Pancreas (tissue), 10 donors: ENCODE results near the gene KCNK4. TPM values are rescaled to one million over a fixed set of nuclear protein-coding genes. Genes with fewer than 3 reads are reported as not detected.
A peak's percentile ranks its signal among the peaks of the same experiment; 100 is the strongest.

Experiments
- ATAC-seq, 4 donors: fragments of 200-7000 bp; cut with Tn5 transposase; one replicate each; pipeline versions ENCODE4 v1.8.0 to v1.9.1; 2020; ENCODE audit warnings: mild to moderate bottlenecking in 4 of 4, moderate library complexity in 4 of 4
- DNase-seq, 6 donors: peaks; one replicate each; pipeline ENCODE4 v3.0.0-alpha.2; 2020
- FAIRE-seq: peaks from 2 replicates; lab custom pipeline; 2012; peaks lifted over from hg19 to GRCh38; lab: Jason Lieb, UNC
- H3K27ac ChIP-seq, 4 donors: fragments of 200-600 bp; sonication (generic); 1 replicate in 3 of 4; 2 replicates in 1 of 4; pipeline versions ENCODE4 v1.5.0 to v1.8.0; 2020
- H3K27me3 ChIP-seq, 4 donors: fragments of 200-600 bp; one replicate each; pipeline ENCODE4 v1.8.0; 2021
- H3K36me3 ChIP-seq, 3 donors: fragments of 200-600 bp; sonication (generic) in 1 of 3; one replicate each; pipeline versions ENCODE4 v1.5.0 to v1.8.0; 2020 to 2021
- H3K4me1 ChIP-seq, 3 donors: fragments of 200-600 bp; one replicate each; pipeline ENCODE4 v1.8.0; 2021
- H3K4me3 ChIP-seq, 4 donors: fragments of 200-600 bp; sonication (generic) in 2 of 4; one replicate each; pipeline versions ENCODE4 v1.5.0 to v1.8.0; 2020 to 2021
- H3K9me3 ChIP-seq, 4 donors: fragments of 200-600 bp; one replicate each; pipeline ENCODE4 v1.8.0; 2021
- CTCF ChIP-seq, 4 donors: fragments of 200-600 bp; sonication (generic) in 3 of 4; IDR thresholded peaks; one replicate each; pipeline versions ENCODE4 v1.5.0 to v1.8.0; 2021; ENCODE audit warnings: antibody characterized with exemption in 4 of 4
- whole genome bisulfite sequencing, 2 donors: extraction: QIAGEN DNeasy Blood & Tissue Kit; methylation state at CpG; one replicate each; pipeline ENCODE4 v1.1.7; 2013; 5-methylcytosine and 5-hydroxymethylcytosine counted together
- intact Hi-C, 3 donors: fragments of 100-400 bp; cut with DNase I; formaldehyde crosslinking; loops; one replicate each; pipeline versions ENCODE4 v1.11.1 to v1.14.2; 2022
- polyA plus RNA-seq, 2 donors: library from polyadenylated mRNA; stranded (reverse); fragments of 200-250 nt; gene quantifications; one replicate each; pipeline ENCODE4 v1.2.3, GENCODE V29; 2013
- total RNA-seq, 6 donors: library from RNA; stranded (reverse); fragmentation: NEBNext Ultra II Directional in 4 of 6; extraction: Animal tissue kit (Norgen Biotek cat#: 25700) in 4 of 6; gene quantifications; one replicate each; pipeline versions ENCODE4 v1.2.1 to v1.2.4, GENCODE V29; 2021 to 2023
- donor health status: healthy with polysubstance abuse.
- donor health status: DM: no; HTN: no; CAD: no; lungs with moderate emphysema.
- donor health status: DM: no; HTN: no; CAD: no.
- donor health status: control.
- donor health status: control.
- donor health status: Bipolar disorder and iron deficiency.
- donor health status: DM: yes; HTN: yes; CAD: no.
- donor health status: DM: no; HTN: no; CAD: no.
- donor health status: DM: no; HTN: no; CAD: no.
- donor health status: DM: yes; HTN: yes; CAD: no.

Gene KCNK4
- total and polyA plus RNA-seq, 8 donors: not detected

DNA sequence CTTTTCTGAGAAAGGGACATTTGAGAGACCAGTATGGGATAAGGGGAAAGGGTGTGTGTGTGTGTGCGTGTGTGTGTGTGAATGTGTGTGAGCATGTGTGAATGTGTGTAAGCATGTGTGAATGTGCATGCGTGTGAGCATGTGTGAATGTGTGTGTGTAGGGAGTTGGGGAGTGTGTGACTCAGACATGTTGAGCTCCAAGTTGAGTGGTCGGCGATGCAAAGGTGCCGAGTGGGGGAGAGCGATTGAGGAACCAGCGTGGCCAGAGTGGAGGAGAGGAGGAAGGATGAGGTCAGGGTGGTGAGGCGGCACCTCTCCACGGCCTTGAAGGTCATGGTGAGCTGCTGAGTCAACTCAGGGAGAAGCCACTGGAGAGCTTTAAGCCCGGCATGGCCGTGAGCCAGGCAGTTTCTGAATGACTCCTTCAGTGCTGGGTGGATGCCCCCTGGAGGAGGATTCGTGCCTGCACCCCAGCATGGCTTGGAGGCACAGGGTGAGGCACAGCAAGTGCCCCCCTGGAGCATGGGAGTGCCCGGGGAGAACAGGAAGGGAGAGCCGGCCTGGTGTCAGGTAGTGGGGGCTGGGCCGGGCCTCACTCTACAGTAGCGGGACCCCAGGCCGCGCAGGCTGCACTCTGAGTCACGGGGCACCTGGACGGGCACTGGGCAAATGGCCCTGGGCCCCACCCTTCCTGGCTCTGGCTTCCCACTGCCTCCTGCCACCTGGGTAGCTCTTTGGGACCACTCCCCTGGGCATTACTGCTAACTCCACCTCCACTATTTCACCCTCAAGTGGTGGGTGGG lies 40.7 kb downstream of the KCNK4 start:
- intact Hi-C loops: no loop called here
- peak; percentile 72 to 92 (median 84) for DNase-seq
- peak overlapping the region; percentile 22 to 53 (median 52) for H3K27ac ChIP-seq

DNA sequence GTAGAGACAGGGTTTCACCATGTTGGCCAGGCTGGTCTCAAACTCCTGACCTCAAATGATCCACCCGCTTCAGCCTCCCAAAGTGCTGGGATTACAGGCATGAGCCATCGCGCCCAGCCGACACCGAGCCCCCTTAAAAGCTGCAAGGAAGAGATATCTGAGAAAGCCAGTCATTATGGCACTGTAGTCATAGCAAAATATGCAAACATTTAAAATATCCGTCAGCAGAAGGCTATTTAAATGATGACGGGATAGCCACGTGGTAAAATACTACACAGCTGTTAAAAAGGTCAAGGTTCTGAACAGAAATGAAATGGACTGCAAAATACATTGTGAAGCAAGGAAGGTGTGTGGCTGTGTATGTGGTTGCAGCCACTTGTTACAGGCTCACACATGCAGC lies 42.5 kb downstream of the KCNK4 start:
- Histone ChIP-seq H3K27ac (no peak overlapping the region), H3K4me1 (peaks cover 4 to 12% (median 8%) of the 10 kb centered on the region in 3 donors), H3K27me3 (no peaks in the 10 kb centered on the region), H3K9me3 (no peaks in the 10 kb centered on the region), H3K36me3 (no peaks in the 10 kb centered on the region), H3K4me3 (no peak overlapping the region)
- WGBS, 2 donors: 88 to 95% methylated on average over 8 of the region's 8 CpGs
- FAIRE-seq: no peak
- no peak for DNase-seq
- intact Hi-C loops: no loop called here
- ATAC-seq: no peak
- TF ChIP-seq CTCF (IDR thresholded peaks at IDR 0.05): no peak

More for the DNA sequence above, 40.7 kb downstream of the KCNK4 start:
- 28% methylated on average over 18 to 20 of the region's 20 CpGs for WGBS, 2 donors
- no peaks in the 10 kb centered on the region for H3K36me3 ChIP-seq
- FAIRE-seq (no peak), ATAC-seq (peak; percentile 75 to 84 (median 82))
- no peaks in the 10 kb centered on the region for H3K9me3 ChIP-seq
- H3K4me3 ChIP-seq: no peak overlapping the region
- no peaks in the 10 kb centered on the region for H3K27me3 ChIP-seq
- H3K4me1 ChIP-seq: peaks cover 4 to 12% (median 8%) of the 10 kb centered on the region in 3 donors
- TF ChIP-seq CTCF (IDR thresholded peaks at IDR 0.05): peak in 2 of 4 donors; percentile 9 to 30

DNA sequence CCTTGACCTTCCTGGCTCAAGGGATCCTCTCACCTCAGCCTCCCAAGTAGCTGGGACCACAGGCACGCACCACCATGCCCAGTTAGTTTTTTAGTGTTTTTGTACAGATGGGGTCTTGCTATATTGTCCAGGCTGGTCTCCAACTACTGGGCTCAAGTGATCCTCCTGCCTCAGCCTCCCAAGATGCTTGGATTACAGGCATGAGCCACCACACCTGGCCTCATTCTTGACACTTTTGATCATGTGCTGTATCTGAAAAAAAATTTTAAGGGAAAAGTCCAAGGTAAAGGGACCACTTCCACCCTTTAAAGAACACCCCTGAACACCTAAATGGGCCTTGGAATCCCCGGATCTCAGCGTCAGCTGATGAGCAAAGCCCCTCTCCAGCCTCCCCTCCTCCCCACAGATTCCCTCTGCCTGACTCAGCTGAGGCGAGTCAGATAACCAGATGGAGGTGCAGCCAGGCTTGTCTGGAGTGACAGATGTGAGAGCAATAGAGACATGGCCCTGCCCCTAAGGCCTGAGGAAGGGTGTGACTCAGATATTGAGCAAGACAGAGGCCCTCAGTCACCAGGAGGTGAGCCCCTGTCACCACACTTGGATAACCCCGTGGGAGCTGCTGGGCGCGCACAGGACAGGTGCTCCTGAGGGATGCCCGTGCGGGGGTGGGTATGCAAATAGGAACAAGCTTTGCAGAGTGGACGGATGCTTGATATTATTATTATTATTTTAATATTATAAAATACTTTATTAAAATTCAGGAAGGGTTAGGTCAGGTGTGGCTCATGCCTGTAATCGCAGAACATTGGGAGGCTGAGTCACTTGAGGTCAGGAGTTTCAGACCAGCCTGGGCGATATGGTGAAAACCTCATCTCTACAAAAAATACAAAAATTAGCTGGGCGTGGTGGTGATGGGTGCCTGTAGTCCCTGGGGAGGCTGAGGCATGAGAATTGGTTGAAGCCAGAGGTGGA lies 43.9 kb downstream of the KCNK4 start:
- WGBS, 2 donors: 53 to 57% methylated on average over 13 of the region's 13 CpGs
- H3K27ac ChIP-seq: peak overlapping the region in 2 of 4 donors; percentile 3 to 9

DNA sequence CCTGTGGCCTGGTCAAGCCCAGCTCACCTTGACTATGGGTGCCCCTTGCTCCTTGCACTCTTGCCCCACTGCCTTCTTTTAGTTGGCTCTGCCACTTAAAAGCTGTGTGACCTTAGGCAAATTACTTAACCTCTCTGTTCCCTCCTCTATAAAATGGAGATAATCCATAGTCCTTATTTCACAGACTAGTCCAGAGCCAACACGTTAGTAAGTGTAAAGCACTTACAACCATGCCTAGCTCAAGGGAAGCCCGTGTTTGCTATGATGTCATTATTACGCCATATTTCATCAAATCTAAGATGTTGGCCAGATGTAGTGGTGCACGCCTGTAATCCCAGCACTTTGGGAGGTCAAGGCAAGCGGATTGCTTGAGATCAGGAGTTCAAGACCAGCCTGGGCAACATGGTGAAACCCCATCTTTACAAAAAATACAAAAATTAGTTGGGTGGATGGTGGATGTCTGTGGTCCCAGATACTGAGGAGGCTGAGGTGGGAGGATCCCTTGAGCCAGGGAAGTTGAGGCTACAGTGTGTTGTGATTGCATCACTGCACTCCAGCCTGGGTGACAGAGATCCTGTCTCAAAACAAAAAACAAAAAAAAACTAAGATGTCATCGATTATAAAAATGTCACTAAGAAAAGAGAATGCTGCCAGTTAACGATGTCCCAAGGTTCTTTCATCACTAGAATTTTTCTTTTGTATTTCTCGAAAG lies 46.6 kb downstream of the KCNK4 start:
- no peak for FAIRE-seq
- Histone ChIP-seq H3K4me1 (peaks cover 0 to 4% (median 3%) of the 10 kb centered on the region in 3 donors), H3K4me3 (no peak overlapping the region), H3K27me3 (no peaks in the 10 kb centered on the region), H3K9me3 (no peaks in the 10 kb centered on the region), H3K27ac (no peak overlapping the region), H3K36me3 (no peaks in the 10 kb centered on the region)
- WGBS, 2 donors: 64 to 65% methylated on average over 8 of the region's 8 CpGs
- TF ChIP-seq CTCF (IDR thresholded peaks at IDR 0.05): no peak
- DNase-seq: no peak
- intact Hi-C loops: no loop called here
- ATAC-seq: no peak

More for the DNA sequence above, 43.9 kb downstream of the KCNK4 start:
- FAIRE-seq: no peak
- Histone ChIP-seq H3K4me1 (peaks cover 4 to 8% (median 6%) of the 10 kb centered on the region in 3 donors), H3K9me3 (no peaks in the 10 kb centered on the region), H3K27me3 (no peaks in the 10 kb centered on the region), H3K4me3 (no peak overlapping the region), H3K36me3 (no peaks in the 10 kb centered on the region)
- ATAC-seq: peak; percentile 58 to 87 (median 80)
- peak in 4 of 6 donors; percentile 42 to 77 (median 54) for DNase-seq
- TF ChIP-seq CTCF (IDR thresholded peaks at IDR 0.05): no peak
- intact Hi-C loops: no loop called here
